HepG2 (cell line): Measurements from ENCODE around the gene NCOA4. TPM values are rescaled to one million over a fixed set of nuclear protein-coding genes. Genes with fewer than 3 reads are reported as not detected.

Experiments
- ATF7 ChIP-seq, 2 experiments: fragments of 450-650 bp in 1 of 2; sonication (generic) in 1 of 2; formaldehyde crosslinking in 1 of 2; IDR thresholded peaks; 2 replicates each; pipeline versions ENCODE4 v1.4.0 to v1.6.1; 2016 to 2020; ENCODE audit warnings: antibody characterized with exemption in 1 of 2, mild to moderate bottlenecking in 1 of 2, missing genetic modification reagents in 1 of 2
- BCL6 ChIP-seq: IDR thresholded peaks from 2 replicates; pipeline ENCODE4 v1.6.1; 2016; ENCODE audit warnings: missing genetic modification reagents, missing compliant biosample characterization
- CBX1 ChIP-seq: IDR thresholded peaks from one replicate; pipeline ENCODE4 v1.6.1; 2016; ENCODE audit warnings: antibody characterized with exemption, low read depth
- CCDC6 ChIP-seq: sonication (generic); formaldehyde crosslinking; IDR thresholded peaks from 2 replicates; pipeline ENCODE4 v1.8.1; 2022; ENCODE audit warnings: mild to moderate bottlenecking, missing genetic modification reagents, moderate library complexity
- DZIP1 ChIP-seq: sonication (generic); formaldehyde crosslinking; IDR thresholded peaks from 2 replicates; pipeline ENCODE4 v1.5.0; 2020; ENCODE audit warnings: mild to moderate bottlenecking, missing genetic modification reagents
- ESRRA ChIP-seq: sonication (generic); formaldehyde crosslinking; IDR thresholded peaks from 2 replicates; pipeline ENCODE4 v1.5.1; 2020; ENCODE audit warnings: mild to moderate bottlenecking, low read depth, missing genetic modification reagents
- HOXD1 ChIP-seq: sonication (generic); formaldehyde crosslinking; IDR thresholded peaks from 2 replicates; pipeline ENCODE4 v1.5.0; 2020; ENCODE audit warnings: missing genetic modification reagents
- JUND ChIP-seq: sonication (generic); formaldehyde crosslinking; IDR thresholded peaks from 2 replicates; pipeline ENCODE4 v1.8.0; 2022; ENCODE audit warnings: mild to moderate bottlenecking, missing genetic modification reagents
- KLF15 ChIP-seq: sonication (generic); formaldehyde crosslinking; IDR thresholded peaks from 2 replicates; pipeline ENCODE4 v1.8.1; 2023; ENCODE audit warnings: borderline replicate concordance, mild to moderate bottlenecking, inconsistent platforms, missing genetic modification reagents, mixed read lengths
- MED1 ChIP-seq: sonication (generic); formaldehyde crosslinking; IDR thresholded peaks from 2 replicates; pipeline ENCODE4 v1.4.0; 2020; ENCODE audit warnings: missing genetic modification reagents
- NFE2 ChIP-seq: sonication (generic); formaldehyde crosslinking; IDR thresholded peaks from 2 replicates; pipeline ENCODE4 v1.4.0; 2020; ENCODE audit warnings: missing genetic modification reagents
- NR2F6 ChIP-seq, 2 experiments: IDR thresholded peaks; 2 replicates each; pipeline ENCODE4 v1.6.1; 2016; ENCODE audit warnings: antibody characterized with exemption in 1 of 2, mild to moderate bottlenecking in 1 of 2
- POLR2AphosphoS5 ChIP-seq: IDR thresholded peaks from 2 replicates; pipeline ENCODE4 v1.6.1; 2012; ENCODE audit warnings: low read depth, low read length
- TCF12 ChIP-seq, 2 experiments: fragments of 450-650 bp in 1 of 2; sonication (generic) in 1 of 2; formaldehyde crosslinking in 1 of 2; IDR thresholded peaks; 2 replicates each; pipeline versions ENCODE4 v1.6.1 to v1.8.0; 2017 to 2022; ENCODE audit warnings: antibody characterized with exemption in 1 of 2, mild to moderate bottlenecking in 1 of 2, missing genetic modification reagents in 1 of 2, moderate library complexity in 1 of 2
- ZFYVE20 ChIP-seq: sonication (generic); formaldehyde crosslinking; IDR thresholded peaks from 2 replicates; pipeline ENCODE4 v1.8.0; 2023; ENCODE audit warnings: low read depth, mild to moderate bottlenecking, moderate library complexity, missing genetic modification reagents, borderline replicate concordance
- ZMYM3 ChIP-seq: sonication (generic); formaldehyde crosslinking; IDR thresholded peaks from 2 replicates; pipeline ENCODE4 v1.5.1; 2020; ENCODE audit warnings: mild to moderate bottlenecking, missing genetic modification reagents
- ZNF263 ChIP-seq: sonication (generic); formaldehyde crosslinking; IDR thresholded peaks from 2 replicates; pipeline ENCODE4 v1.4.0; 2020; ENCODE audit warnings: missing genetic modification reagents
- ZNF570 ChIP-seq: sonication (generic); formaldehyde crosslinking; IDR thresholded peaks from 2 replicates; pipeline ENCODE4 v1.4.0; 2020; ENCODE audit warnings: mild to moderate bottlenecking, missing genetic modification reagents, borderline replicate concordance
- ZNF616 ChIP-seq: sonication (generic); formaldehyde crosslinking; IDR thresholded peaks from 2 replicates; pipeline ENCODE4 v1.5.0; 2020; ENCODE audit warnings: low read depth, mild to moderate bottlenecking, missing genetic modification reagents
- ZNF839 ChIP-seq: sonication (generic); formaldehyde crosslinking; IDR thresholded peaks from 2 replicates; pipeline ENCODE4 v1.4.0; 2020; ENCODE audit warnings: missing genetic modification reagents, mild to moderate bottlenecking, borderline replicate concordance
- polyA plus RNA-seq, 8 experiments: library from polyadenylated mRNA; depleted of rRNA in 3 of 8; stranded (reverse) in 7 of 8; unstranded in 1 of 8; fragments of >200 nt; fragmentation: Illumina TruSeq in 4 of 8; extraction: Trizol in 4 of 8; gene quantifications; 2 replicates each; pipeline versions ENCODE4 v1.2.1 to v1.2.3, GENCODE V29; 2011 to 2016; ENCODE audit warnings: low read depth in 4 of 8, missing spikeins in 1 of 8, mixed read lengths in 1 of 8; ENCODE audit not compliant: insufficient read depth in 1 of 8
- total RNA-seq, 5 experiments: library from RNA; depleted of rRNA; stranded (reverse); fragments of >200 nt; fragmentation: Illumina TruSeq; extraction: Trizol; gene quantifications; 2 replicates each; pipeline ENCODE4 v1.2.3, GENCODE V29; 2016; ENCODE audit warnings: low read depth in 1 of 5
- TF ChIP-seq, protein P1 (sequence below): IDR thresholded peaks from 2 replicates; pipeline ENCODE4 v1.6.1; 2016; ENCODE audit warnings: mild to moderate bottlenecking
- TF ChIP-seq, protein P2 (sequence below): sonication (generic); formaldehyde crosslinking; IDR thresholded peaks from 2 replicates; pipeline ENCODE4 v1.5.1; 2020; ENCODE audit warnings: mild to moderate bottlenecking, missing genetic modification reagents, moderate library complexity

NCOA4 gene
- total and polyA plus RNA-seq, 2 of the 13 experiments (the other 11 are each of a cell fraction or from before 2014, with no cell fraction given) = 306 to 400 TPM

GRCh38 chr10:45997994-45998763, 32.2 kb downstream of the NCOA4 start (continued):
- TF ChIP-seq BCL6 (peak; percentile 95), ZNF839 (no peak), CBX1 (no peak), NR2F6 (IDR thresholded peaks at IDR 0.05) (peak; percentile 97), NR2F6 (CRISPR knock-in tag; IDR thresholded peaks at IDR 0.05) (peak; percentile 91), KLF15 (CRISPR knock-in tag) (no peak), ZFYVE20 (no peak), HOXD1 (CRISPR knock-in tag) (peak; percentile 71), ZNF570 (CRISPR knock-in tag) (no peak), MED1 (CRISPR knock-in tag) (peak; percentile 96), ZNF616 (CRISPR knock-in tag) (no peak), ZNF263 (CRISPR knock-in tag) (no peak), TCF12 (IDR thresholded peaks at IDR 0.05) (no peak), TCF12 (CRISPR knock-in tag; IDR thresholded peaks at IDR 0.05) (peak; percentile 94; the same call in 1 of the 2 replicates), POLR2AphosphoS5 (no peak), NFE2 (no peak), ESRRA (CRISPR knock-in tag) (no peak), ATF7 (IDR thresholded peaks at IDR 0.05) (no peak), ATF7 (CRISPR knock-in tag; IDR thresholded peaks at IDR 0.05) (no peak; the same call in 1 of the 2 replicates), CCDC6 (CRISPR knock-in tag) (no peak), DZIP1 (no peak), ZMYM3 (CRISPR knock-in tag) (no peak), JUND (no peak)
- TF ChIP-seq, protein P1, sequence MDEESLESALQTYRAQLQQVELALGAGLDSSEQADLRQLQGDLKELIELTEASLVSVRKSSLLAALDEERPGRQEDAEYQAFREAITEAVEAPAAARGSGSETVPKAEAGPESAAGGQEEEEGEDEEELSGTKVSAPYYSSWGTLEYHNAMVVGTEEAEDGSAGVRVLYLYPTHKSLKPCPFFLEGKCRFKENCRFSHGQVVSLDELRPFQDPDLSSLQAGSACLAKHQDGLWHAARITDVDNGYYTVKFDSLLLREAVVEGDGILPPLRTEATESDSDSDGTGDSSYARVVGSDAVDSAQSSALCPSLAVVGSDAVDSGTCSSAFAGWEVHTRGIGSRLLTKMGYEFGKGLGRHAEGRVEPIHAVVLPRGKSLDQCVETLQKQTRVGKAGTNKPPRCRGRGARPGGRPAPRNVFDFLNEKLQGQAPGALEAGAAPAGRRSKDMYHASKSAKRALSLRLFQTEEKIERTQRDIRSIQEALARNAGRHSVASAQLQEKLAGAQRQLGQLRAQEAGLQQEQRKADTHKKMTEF (CRISPR knock-in tag) = peak; percentile 94
- TF ChIP-seq, protein P2, sequence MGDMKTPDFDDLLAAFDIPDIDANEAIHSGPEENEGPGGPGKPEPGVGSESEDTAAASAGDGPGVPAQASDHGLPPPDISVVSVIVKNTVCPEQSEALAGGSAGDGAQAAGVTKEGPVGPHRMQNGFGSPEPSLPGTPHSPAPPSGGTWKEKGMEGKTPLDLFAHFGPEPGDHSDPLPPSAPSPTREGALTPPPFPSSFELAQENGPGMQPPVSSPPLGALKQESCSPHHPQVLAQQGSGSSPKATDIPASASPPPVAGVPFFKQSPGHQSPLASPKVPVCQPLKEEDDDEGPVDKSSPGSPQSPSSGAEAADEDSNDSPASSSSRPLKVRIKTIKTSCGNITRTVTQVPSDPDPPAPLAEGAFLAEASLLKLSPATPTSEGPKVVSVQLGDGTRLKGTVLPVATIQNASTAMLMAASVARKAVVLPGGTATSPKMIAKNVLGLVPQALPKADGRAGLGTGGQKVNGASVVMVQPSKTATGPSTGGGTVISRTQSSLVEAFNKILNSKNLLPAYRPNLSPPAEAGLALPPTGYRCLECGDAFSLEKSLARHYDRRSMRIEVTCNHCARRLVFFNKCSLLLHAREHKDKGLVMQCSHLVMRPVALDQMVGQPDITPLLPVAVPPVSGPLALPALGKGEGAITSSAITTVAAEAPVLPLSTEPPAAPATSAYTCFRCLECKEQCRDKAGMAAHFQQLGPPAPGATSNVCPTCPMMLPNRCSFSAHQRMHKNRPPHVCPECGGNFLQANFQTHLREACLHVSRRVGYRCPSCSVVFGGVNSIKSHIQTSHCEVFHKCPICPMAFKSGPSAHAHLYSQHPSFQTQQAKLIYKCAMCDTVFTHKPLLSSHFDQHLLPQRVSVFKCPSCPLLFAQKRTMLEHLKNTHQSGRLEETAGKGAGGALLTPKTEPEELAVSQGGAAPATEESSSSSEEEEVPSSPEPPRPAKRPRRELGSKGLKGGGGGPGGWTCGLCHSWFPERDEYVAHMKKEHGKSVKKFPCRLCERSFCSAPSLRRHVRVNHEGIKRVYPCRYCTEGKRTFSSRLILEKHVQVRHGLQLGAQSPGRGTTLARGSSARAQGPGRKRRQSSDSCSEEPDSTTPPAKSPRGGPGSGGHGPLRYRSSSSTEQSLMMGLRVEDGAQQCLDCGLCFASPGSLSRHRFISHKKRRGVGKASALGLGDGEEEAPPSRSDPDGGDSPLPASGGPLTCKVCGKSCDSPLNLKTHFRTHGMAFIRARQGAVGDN (CRISPR knock-in tag) = no peak
